Vagina (tissue), 2 donors: ENCODE measurements around the gene SEMA6A. TPM values are rescaled to one million over a fixed set of nuclear protein-coding genes. Genes with fewer than 3 reads are reported as not detected.

ENCODE experiments used
- DNase-seq, 2 donors: peaks; one replicate each; pipeline ENCODE4 v3.0.0-alpha.2; 2017; ENCODE audit errors: extremely low spot score in 2 of 2
- H3K27ac ChIP-seq: fragments of 200-600 bp; sonication (generic); one replicate; pipeline ENCODE4 v1.5.1; 2019
- H3K27me3 ChIP-seq: fragments of 200-600 bp; sonication (generic); one replicate; pipeline ENCODE4 v1.5.1; 2019
- H3K36me3 ChIP-seq, 2 donors: fragments of 200-600 bp; sonication (generic); one replicate each; pipeline ENCODE4 v1.5.1; 2017 to 2019
- H3K4me1 ChIP-seq: fragments of 200-600 bp; sonication (generic); one replicate; pipeline ENCODE4 v1.5.1; 2019
- H3K4me3 ChIP-seq, 2 donors: fragments of 200-600 bp; sonication (generic); 1 replicate in 1 of 2; 2 replicates in 1 of 2; pipeline ENCODE4 v1.5.1; 2016 to 2019
- H3K9me3 ChIP-seq: fragments of 200-600 bp; sonication (generic); one replicate; pipeline ENCODE4 v1.5.1; 2019
- POLR2A ChIP-seq, 2 donors: fragments of 450-650 bp; IDR thresholded peaks; one replicate each; pipeline ENCODE4 v1.6.1; 2017; ENCODE audit warnings: antibody characterized with exemption in 2 of 2, mild to moderate bottlenecking in 2 of 2, moderate library complexity in 2 of 2
- POLR2AphosphoS5 ChIP-seq, 2 donors: sonication (generic); formaldehyde crosslinking; IDR thresholded peaks; one replicate each; pipeline ENCODE4 v1.9.0; 2017; ENCODE audit warnings: antibody characterized with exemption in 2 of 2, mild to moderate bottlenecking in 2 of 2, low read depth in 1 of 2; ENCODE audit not compliant: insufficient read depth in 1 of 2
- intact Hi-C: fragments of 100-400 bp; cut with DNase I; formaldehyde crosslinking; loops from one replicate; pipeline ENCODE4 v1.15.1; 2023
- total RNA-seq: library from RNA; depleted of rRNA; stranded (reverse); fragments of >200 nt; gene quantifications from one replicate; pipeline ENCODE4 v1.2.3, GENCODE V29; 2016
- TF ChIP-seq, protein P1 (sequence below), 3 experiments: fragments of 450-650 bp in 2 of 3; fragments of 200-600 bp in 1 of 3; sonication (generic) in 1 of 3; IDR thresholded peaks; one replicate each; pipeline ENCODE4 v1.5.1; 2017 to 2019; ENCODE audit warnings: antibody characterized with exemption in 3 of 3, mild to moderate bottlenecking in 2 of 3, moderate library complexity in 2 of 3

SEMA6A gene
- total RNA-seq, 1 donor from 2014 or later = 28.7 TPM

GRCh38 chr5:116424951-116425350, 149.7 kb downstream of the SEMA6A start:
- Histone ChIP-seq H3K27me3 (no peaks in the 10 kb centered on the region), H3K27ac (no peak overlapping the region), H3K9me3 (no peaks in the 10 kb centered on the region), H3K36me3 (no peaks in the 10 kb centered on the region), H3K4me3 (no peak overlapping the region), H3K4me1 (no peaks in the 10 kb centered on the region)
- intact Hi-C loops = no loop called here
- no peak for DNase-seq
- TF ChIP-seq POLR2A (IDR thresholded peaks at IDR 0.05) = no peak
- no peak for TF ChIP-seq POLR2AphosphoS5 (IDR thresholded peaks at IDR 0.05; ENCODE audit: insufficient read depth in 1 of 2, low read depth in 1 of 2)
- TF ChIP-seq, protein P1, sequence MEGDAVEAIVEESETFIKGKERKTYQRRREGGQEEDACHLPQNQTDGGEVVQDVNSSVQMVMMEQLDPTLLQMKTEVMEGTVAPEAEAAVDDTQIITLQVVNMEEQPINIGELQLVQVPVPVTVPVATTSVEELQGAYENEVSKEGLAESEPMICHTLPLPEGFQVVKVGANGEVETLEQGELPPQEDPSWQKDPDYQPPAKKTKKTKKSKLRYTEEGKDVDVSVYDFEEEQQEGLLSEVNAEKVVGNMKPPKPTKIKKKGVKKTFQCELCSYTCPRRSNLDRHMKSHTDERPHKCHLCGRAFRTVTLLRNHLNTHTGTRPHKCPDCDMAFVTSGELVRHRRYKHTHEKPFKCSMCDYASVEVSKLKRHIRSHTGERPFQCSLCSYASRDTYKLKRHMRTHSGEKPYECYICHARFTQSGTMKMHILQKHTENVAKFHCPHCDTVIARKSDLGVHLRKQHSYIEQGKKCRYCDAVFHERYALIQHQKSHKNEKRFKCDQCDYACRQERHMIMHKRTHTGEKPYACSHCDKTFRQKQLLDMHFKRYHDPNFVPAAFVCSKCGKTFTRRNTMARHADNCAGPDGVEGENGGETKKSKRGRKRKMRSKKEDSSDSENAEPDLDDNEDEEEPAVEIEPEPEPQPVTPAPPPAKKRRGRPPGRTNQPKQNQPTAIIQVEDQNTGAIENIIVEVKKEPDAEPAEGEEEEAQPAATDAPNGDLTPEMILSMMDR (IDR thresholded peaks at IDR 0.05) = no peak

DNA sequence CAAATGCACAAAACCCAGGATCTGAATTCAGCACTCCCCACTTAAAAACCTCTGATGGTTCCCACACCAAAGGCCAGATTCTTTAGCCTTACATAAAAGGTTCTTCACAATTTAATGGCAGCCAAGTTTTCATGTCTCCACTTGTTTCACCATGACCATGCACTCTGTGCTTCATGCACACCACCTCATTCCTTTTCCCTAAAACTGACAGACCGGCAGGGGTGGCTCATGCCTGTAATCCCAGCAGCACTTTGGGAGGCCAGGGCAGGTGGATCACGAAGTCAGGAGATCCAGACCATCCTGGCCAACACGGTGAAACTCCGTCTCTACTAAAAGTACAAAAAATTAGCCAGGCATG, 150.4 kb downstream of the SEMA6A start:
- no peaks in the 10 kb centered on the region for H3K27me3 ChIP-seq
- no peaks in the 10 kb centered on the region for H3K9me3 ChIP-seq
- no peak overlapping the region for H3K27ac ChIP-seq
- no peaks in the 10 kb centered on the region for H3K4me1 ChIP-seq
- intact Hi-C loops = no loop called here
- no peaks in the 10 kb centered on the region for H3K36me3 ChIP-seq
- H3K4me3 ChIP-seq = no peak overlapping the region
- TF ChIP-seq, protein P1 (IDR thresholded peaks at IDR 0.05) = no peak
- TF ChIP-seq POLR2A (IDR thresholded peaks at IDR 0.05) = no peak
- no peak for DNase-seq

- H3K36me3 ChIP-seq = no peaks in the 10 kb centered on the region
- TF ChIP-seq POLR2AphosphoS5 (IDR thresholded peaks at IDR 0.05; ENCODE audit: insufficient read depth in 1 of 2, low read depth in 1 of 2) = no peak
- TF ChIP-seq, protein P1 (IDR thresholded peaks at IDR 0.05) = no peak
- no peak for TF ChIP-seq POLR2A (IDR thresholded peaks at IDR 0.05)
- DNase-seq = no peak
- no peaks in the 10 kb centered on the region for H3K4me1 ChIP-seq
- no peak overlapping the region for H3K4me3 ChIP-seq
- no peak overlapping the region for H3K27ac ChIP-seq
- H3K9me3 ChIP-seq = no peaks in the 10 kb centered on the region
- intact Hi-C loops = no loop called here
- no peaks in the 10 kb centered on the region for H3K27me3 ChIP-seq
These were observed 150.9 kb downstream of the SEMA6A start for GRCh38 chr5:116423587-116424257.

DNA sequence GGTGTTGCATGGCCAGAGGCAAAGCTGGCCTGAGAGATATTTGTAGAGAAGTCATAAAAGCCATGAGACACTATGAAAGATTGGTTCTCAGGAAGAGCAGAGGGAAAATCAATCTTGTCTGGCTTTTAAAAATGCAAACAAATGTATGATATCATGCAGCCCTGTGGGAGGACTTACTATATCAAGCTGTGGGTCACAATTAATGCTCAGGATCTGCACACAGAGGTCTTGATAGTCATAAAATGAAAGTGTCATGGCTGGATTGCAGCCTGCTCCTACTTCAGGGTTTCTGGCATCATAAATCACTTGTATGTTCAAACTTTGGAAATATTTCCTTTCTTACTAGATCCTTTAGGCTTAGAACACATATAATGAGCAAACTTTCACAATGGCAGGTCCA, 151.5 kb downstream of the SEMA6A start:
- intact Hi-C loops = no loop called here
- Histone ChIP-seq H3K36me3 (no peaks in the 10 kb centered on the region), H3K9me3 (no peaks in the 10 kb centered on the region), H3K27ac (no peak overlapping the region), H3K4me3 (no peak overlapping the region), H3K4me1 (no peaks in the 10 kb centered on the region), H3K27me3 (no peaks in the 10 kb centered on the region)
- TF ChIP-seq POLR2A (IDR thresholded peaks at IDR 0.05) (no peak), POLR2AphosphoS5 (IDR thresholded peaks at IDR 0.05; ENCODE audit: insufficient read depth in 1 of 2, low read depth in 1 of 2) (no peak)
- TF ChIP-seq, protein P1 (IDR thresholded peaks at IDR 0.05) = no peak
- DNase-seq = no peak

- no peak for DNase-seq
- no peak overlapping the region for H3K27ac ChIP-seq
- H3K4me3 ChIP-seq = no peak overlapping the region
- no peaks in the 10 kb centered on the region for H3K36me3 ChIP-seq
- no peaks in the 10 kb centered on the region for H3K4me1 ChIP-seq
- intact Hi-C loops = no loop called here
- no peaks in the 10 kb centered on the region for H3K27me3 ChIP-seq
- TF ChIP-seq POLR2AphosphoS5 (IDR thresholded peaks at IDR 0.05; ENCODE audit: insufficient read depth in 1 of 2, low read depth in 1 of 2) = no peak
- TF ChIP-seq POLR2A (IDR thresholded peaks at IDR 0.05) = no peak
- TF ChIP-seq, protein P1 (IDR thresholded peaks at IDR 0.05) = no peak
- H3K9me3 ChIP-seq = no peaks in the 10 kb centered on the region
These were observed 153.5 kb downstream of the SEMA6A start for GRCh38 chr5:116421080-116421629.
